Astrocyte (in vitro differentiated cells and primary cell): Measurements from ENCODE around the gene EPS8L3.

Source experiments
- EZH2 ChIP-seq: IDR thresholded peaks from 2 replicates; pipeline ENCODE4 v1.6.1; 2012; ENCODE audit warnings: mild to moderate bottlenecking, low read length, inconsistent platforms; ENCODE audit not compliant: insufficient read depth
- TF ChIP-seq, protein P1 (sequence below): IDR thresholded peaks from 2 replicates; pipeline ENCODE4 v1.5.1; 2011; ENCODE audit warnings: low read depth, mild to moderate bottlenecking, inconsistent platforms, low read length, moderate library complexity; ENCODE audit not compliant: insufficient read depth

DNA sequence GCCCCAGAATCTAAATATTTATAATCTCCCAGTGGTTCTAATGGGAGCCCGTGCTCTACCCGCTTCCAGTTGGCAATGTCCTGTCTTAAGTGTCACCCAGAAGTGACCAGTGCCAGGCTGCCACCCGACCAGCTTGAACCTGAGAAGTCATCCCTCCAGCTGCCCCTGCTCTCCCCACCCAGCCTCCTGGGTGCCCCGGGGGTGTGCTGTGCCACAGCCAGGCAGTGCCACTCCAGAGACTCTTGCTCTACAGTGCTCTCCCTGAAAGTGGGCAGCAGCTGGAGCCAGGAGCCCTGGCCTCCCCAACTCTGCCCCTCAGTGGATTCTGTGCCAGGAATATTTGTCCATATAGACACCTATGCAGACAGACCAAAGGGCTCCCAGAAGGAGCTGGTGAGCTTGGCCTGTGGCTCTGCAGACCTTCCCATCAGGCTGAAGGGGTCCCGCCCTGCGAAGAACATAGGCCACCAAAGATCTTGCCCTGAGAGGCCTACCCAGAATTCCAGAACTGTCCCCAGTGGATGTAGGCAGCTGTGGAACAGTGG lies 9.0 kb upstream of the EPS8L3 start:
- TF ChIP-seq, protein P1, sequence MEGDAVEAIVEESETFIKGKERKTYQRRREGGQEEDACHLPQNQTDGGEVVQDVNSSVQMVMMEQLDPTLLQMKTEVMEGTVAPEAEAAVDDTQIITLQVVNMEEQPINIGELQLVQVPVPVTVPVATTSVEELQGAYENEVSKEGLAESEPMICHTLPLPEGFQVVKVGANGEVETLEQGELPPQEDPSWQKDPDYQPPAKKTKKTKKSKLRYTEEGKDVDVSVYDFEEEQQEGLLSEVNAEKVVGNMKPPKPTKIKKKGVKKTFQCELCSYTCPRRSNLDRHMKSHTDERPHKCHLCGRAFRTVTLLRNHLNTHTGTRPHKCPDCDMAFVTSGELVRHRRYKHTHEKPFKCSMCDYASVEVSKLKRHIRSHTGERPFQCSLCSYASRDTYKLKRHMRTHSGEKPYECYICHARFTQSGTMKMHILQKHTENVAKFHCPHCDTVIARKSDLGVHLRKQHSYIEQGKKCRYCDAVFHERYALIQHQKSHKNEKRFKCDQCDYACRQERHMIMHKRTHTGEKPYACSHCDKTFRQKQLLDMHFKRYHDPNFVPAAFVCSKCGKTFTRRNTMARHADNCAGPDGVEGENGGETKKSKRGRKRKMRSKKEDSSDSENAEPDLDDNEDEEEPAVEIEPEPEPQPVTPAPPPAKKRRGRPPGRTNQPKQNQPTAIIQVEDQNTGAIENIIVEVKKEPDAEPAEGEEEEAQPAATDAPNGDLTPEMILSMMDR, result no peak
- no peak for TF ChIP-seq EZH2
